Peyer's patch (tissue), 4 donors: ENCODE measurements around the gene BMPR1A. TPM values are rescaled to one million over a fixed set of nuclear protein-coding genes. Genes with fewer than 3 reads are reported as not detected.

Experiments
- DNase-seq, 3 donors: peaks; one replicate each; pipeline ENCODE4 v3.0.0-alpha.2; 2017 to 2019
- H3K27ac ChIP-seq, 4 donors: fragments of 200-600 bp; sonication (generic); one replicate each; pipeline ENCODE4 v1.5.1; 2016 to 2019
- H3K27me3 ChIP-seq, 2 donors: fragments of 200-600 bp; sonication (generic); one replicate each; pipeline ENCODE4 v1.5.1; 2019
- H3K36me3 ChIP-seq, 3 donors: fragments of 200-600 bp; sonication (generic); one replicate each; pipeline ENCODE4 v1.5.1; 2016 to 2019
- H3K4me1 ChIP-seq, 4 donors: fragments of 200-600 bp; sonication (generic); one replicate each; pipeline ENCODE4 v1.5.1; 2016 to 2019
- H3K4me3 ChIP-seq, 4 donors: fragments of 200-600 bp; sonication (generic); 1 replicate in 3 of 4; 2 replicates in 1 of 4; pipeline ENCODE4 v1.5.1; 2016 to 2019; ENCODE audit warnings: mild to moderate bottlenecking in 1 of 4
- H3K9me3 ChIP-seq, 4 donors: fragments of 200-600 bp; sonication (generic); one replicate each; pipeline ENCODE4 v1.5.1; 2016 to 2019; ENCODE audit warnings: mild to moderate bottlenecking in 1 of 4
- POLR2A ChIP-seq, 2 donors: fragments of 450-650 bp; IDR thresholded peaks; one replicate each; pipeline ENCODE4 v1.5.1; 2017; ENCODE audit warnings: antibody characterized with exemption in 2 of 2, mild to moderate bottlenecking in 2 of 2, moderate library complexity in 2 of 2
- total RNA-seq, 4 donors: library from RNA; depleted of rRNA; stranded (reverse); fragments of >200 nt; gene quantifications; one replicate each; pipeline ENCODE4 v1.1.0, GENCODE V29; 2016
- TF ChIP-seq, protein P1 (sequence below), 6 experiments: fragments of 450-650 bp in 4 of 6; fragments of 200-600 bp in 2 of 6; sonication (generic) in 1 of 6; IDR thresholded peaks; one replicate each; pipeline ENCODE4 v1.5.1; 2017 to 2019; ENCODE audit warnings: antibody characterized with exemption in 6 of 6, mild to moderate bottlenecking in 3 of 6, moderate library complexity in 1 of 6

The BMPR1A gene
- total RNA-seq, 4 donors from 2014 or later = 17.1 to 40.1 (median 24.9) TPM

DNA sequence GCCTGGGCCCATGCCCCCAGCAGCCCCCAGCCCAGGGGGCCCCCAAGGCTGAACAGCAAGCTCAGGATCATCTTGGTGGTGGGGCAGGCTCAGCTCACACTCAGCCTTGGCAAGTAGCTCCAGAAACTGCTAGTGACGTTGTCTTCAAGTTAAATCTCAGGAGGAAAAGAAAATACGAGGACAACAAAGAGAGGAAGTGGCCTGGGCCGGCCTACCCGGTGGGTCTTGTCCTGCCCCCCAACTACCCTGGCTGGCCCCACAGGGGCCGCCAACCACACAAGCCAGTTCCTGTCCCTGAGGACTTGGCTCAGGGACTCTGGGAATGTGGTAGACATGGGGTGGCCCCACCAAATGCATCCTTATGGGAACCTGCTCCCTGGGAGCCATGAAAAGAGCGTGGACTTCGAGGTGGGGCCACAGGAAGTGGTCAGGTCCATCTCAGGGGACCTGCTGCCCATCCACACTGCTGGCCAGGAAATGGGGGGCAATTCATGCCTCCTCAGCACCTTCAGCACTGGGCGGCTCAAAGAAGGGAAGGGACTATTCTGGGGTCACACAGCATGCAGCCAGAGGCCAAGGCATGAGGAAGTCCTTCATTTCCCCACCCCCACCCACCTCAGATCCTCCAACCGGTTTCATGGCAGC, 201.2 kb downstream of the BMPR1A start, which contains the start of gene MMRN2:
Gene MMRN2 (minus strand): TSS at position 145 of the 645 bp plus-strand sequence. CDS start 74 bp downstream, at position 71.
- TF ChIP-seq, protein P1, sequence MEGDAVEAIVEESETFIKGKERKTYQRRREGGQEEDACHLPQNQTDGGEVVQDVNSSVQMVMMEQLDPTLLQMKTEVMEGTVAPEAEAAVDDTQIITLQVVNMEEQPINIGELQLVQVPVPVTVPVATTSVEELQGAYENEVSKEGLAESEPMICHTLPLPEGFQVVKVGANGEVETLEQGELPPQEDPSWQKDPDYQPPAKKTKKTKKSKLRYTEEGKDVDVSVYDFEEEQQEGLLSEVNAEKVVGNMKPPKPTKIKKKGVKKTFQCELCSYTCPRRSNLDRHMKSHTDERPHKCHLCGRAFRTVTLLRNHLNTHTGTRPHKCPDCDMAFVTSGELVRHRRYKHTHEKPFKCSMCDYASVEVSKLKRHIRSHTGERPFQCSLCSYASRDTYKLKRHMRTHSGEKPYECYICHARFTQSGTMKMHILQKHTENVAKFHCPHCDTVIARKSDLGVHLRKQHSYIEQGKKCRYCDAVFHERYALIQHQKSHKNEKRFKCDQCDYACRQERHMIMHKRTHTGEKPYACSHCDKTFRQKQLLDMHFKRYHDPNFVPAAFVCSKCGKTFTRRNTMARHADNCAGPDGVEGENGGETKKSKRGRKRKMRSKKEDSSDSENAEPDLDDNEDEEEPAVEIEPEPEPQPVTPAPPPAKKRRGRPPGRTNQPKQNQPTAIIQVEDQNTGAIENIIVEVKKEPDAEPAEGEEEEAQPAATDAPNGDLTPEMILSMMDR (IDR thresholded peaks at IDR 0.05) = no peak
- TF ChIP-seq POLR2A (IDR thresholded peaks at IDR 0.05) = no peak
- Histone ChIP-seq H3K4me3 (peak within 1 kb of the TSS in 2 of 4 donors; percentile 24 to 28), H3K27me3 (no peaks in the 10 kb centered on the region), H3K36me3 (no peaks in the 10 kb centered on the region), H3K9me3 (no peaks in the 10 kb centered on the region), H3K27ac (peak within 1 kb of the TSS; percentile 10 to 71 (median 49)), H3K4me1 (peaks cover 0 to 16% (median 0%) of the 10 kb centered on the region in 4 donors)
- DNase-seq = peak in 1 of 3 donors; percentile 28

DNA sequence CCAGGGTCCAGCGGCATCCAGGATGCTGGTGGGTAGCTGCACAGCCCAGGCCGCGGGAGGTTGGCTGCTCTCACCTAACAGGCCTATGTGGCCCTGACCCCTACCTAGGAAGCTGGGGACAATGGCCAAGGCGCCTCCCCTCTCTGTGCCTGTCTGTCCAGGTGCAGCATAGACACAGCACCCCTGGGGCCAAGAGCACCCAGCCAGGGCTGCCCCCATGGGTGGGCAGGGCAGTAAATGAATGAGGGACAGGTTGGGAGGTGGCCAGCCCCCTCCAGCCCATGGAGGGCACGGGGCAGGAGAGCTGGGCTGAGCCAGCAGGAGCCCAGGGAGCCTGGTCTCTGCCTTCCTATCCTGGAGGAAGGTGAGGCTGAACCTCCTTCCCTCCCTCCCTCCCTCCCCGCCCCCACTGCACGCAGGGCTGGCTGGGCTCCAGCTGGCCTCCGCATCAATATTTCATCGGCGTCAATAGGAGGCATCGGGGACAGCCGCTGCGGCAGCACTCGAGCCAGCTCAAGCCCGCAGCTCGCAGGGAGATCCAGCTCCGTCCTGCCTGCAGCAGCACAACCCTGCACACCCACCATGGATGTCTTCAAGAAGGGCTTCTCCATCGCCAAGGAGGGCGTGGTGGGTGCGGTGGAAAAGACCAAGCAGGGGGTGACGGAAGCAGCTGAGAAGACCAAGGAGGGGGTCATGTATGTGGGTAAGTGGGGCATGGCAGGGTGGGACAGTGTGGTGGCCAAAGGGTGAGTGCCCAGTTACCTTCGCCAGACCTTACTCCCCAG, 201.9 kb downstream of the BMPR1A start, which contains the start of gene SNCG:
Gene SNCG (plus strand): TSS at position 484 of the 785 bp plus-strand sequence. CDS start 99 bp downstream, at position 583.
- DNase-seq = no peak
- H3K4me1 ChIP-seq = peaks cover 0 to 16% (median 0%) of the 10 kb centered on the region in 4 donors
- no peaks in the 10 kb centered on the region for H3K27me3 ChIP-seq
- no peaks in the 10 kb centered on the region for H3K36me3 ChIP-seq
- peak within 1 kb of the TSS in 2 of 4 donors; percentile 19 to 28 for H3K4me3 ChIP-seq
- peak within 1 kb of the TSS; percentile 10 to 71 (median 51) for H3K27ac ChIP-seq
- no peaks in the 10 kb centered on the region for H3K9me3 ChIP-seq
- TF ChIP-seq POLR2A (IDR thresholded peaks at IDR 0.05) = no peak
- TF ChIP-seq, protein P1 (IDR thresholded peaks at IDR 0.05) = no peak

DNA sequence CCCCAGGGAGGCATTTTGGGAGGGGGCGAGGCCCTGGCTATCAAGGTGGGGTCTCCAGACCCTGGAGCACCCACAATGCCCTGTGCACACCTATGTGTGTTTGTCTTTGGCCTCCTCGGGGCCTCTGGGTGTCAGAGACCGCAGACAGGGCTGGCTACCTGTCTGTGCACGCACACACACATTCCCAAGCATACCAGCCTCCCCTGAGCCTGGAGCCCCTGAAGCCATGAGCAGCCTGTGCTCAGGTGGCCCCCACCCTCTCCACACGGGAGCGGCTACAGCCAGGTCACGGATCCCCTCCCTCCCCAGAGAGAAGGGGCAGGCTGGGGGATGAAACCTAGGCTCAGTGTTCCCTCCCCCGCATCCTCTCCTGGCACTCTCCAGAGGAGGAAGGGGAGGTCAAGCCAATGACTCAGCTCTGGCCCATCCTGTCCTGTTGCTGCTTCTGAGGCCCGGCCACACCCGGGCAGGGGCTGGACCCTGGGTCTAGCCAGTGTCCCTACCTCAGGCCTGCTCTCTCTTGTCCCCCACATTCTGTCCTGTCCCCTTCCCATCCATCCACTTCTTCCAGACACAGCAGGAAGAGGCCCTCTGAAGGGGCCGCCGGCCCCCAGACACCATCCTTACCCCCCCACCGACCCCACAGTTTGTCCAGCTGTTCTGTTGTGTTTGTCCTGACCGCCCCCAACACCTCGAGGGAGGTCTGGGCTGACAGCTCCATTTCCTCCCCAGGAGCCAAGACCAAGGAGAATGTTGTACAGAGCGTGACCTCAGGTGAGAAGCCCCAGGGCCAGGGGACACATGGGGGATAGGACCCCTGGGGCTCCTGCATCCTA, 202.7 kb downstream of the BMPR1A start:
- Histone ChIP-seq H3K4me3 (peak overlapping the region in 2 of 4 donors; percentile 19), H3K27me3 (no peaks in the 10 kb centered on the region), H3K4me1 (peaks cover 0 to 16% (median 0%) of the 10 kb centered on the region in 4 donors), H3K27ac (peak overlapping the region; percentile 10 to 71 (median 51)), H3K36me3 (no peaks in the 10 kb centered on the region), H3K9me3 (no peaks in the 10 kb centered on the region)
- no peak for DNase-seq
- TF ChIP-seq, protein P1 (IDR thresholded peaks at IDR 0.05) = no peak
- TF ChIP-seq POLR2A (IDR thresholded peaks at IDR 0.05) = no peak

DNA sequence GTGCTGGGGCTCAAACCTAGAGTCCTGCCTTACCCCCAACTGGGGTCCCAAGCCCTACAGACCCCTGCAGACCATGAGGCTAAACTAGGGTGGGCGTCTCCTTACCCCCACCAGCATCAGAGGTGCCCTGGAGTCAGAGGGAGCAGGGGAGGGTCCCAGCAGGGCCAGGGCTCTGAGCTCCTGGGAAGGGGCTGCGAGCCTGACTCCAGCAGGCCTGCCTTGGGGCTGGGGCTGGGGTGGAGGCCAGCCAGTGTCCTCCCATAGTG, 203.3 kb downstream of the BMPR1A start:
- Histone ChIP-seq H3K9me3 (no peaks in the 10 kb centered on the region), H3K4me3 (no peak overlapping the region), H3K27me3 (no peaks in the 10 kb centered on the region), H3K4me1 (peaks cover 0 to 16% (median 0%) of the 10 kb centered on the region in 4 donors), H3K36me3 (no peaks in the 10 kb centered on the region), H3K27ac (peak overlapping the region in 3 of 4 donors; percentile 40 to 71 (median 62))
- peak in 1 of 3 donors; percentile 39 for DNase-seq
- TF ChIP-seq POLR2A (IDR thresholded peaks at IDR 0.05) = no peak
- TF ChIP-seq, protein P1 (IDR thresholded peaks at IDR 0.05) = no peak
